ENCODE data around the gene SYT9.

- TF ChIP-seq TAF1 (IDR thresholded peaks at IDR 0.05; ENCODE audit: low read depth, low read length) = no peak
- TF ChIP-seq SPI1 (IDR thresholded peaks at IDR 0.05; ENCODE audit: low read depth, low read length) = no peak
- TF ChIP-seq POLR2A (IDR thresholded peaks at IDR 0.05; ENCODE audit: low read depth, low read length) = no peak
- TF ChIP-seq POLR2AphosphoS5 (IDR thresholded peaks at IDR 0.05; ENCODE audit: low read depth, low read length) = no peak
- TF ChIP-seq POU2F2 (IDR thresholded peaks at IDR 0.05; ENCODE audit: low read depth, low read length) = peak; percentile 72; the same call in 1 of the 2 replicates
Measured at GRCh38 chr11:7495882-7496551, 244.3 kb downstream of the SYT9 start.
